LoVo (cell line): ENCODE data around the gene CDK6.
A peak's percentile ranks its signal among the peaks of the same experiment; 100 is the strongest.

Source experiments
- DNase-seq: peaks from one replicate; pipeline ENCODE4 v3.0.0-alpha.2; 2016; ENCODE audit warnings: low spot score

The CDK6 gene

GRCh38 chr7:92708111-92709042 is 128.0 kb downstream of the CDK6 start:
- no peak for DNase-seq

- DNase-seq = no peak
Measured at GRCh38 chr7:92707435-92707834, 128.9 kb downstream of the CDK6 start.

GRCh38 chr7:92706563-92706962 is 129.8 kb downstream of the CDK6 start:
- no peak for DNase-seq

GRCh38 chr7:92705831-92706230 is 130.5 kb downstream of the CDK6 start:
- no peak for DNase-seq

- no peak for DNase-seq
Measured at GRCh38 chr7:92704858-92705257, 131.5 kb downstream of the CDK6 start.

- DNase-seq = no peak
Measured at GRCh38 chr7:92702535-92702934, 133.8 kb downstream of the CDK6 start.

- no peak for DNase-seq
Measured at GRCh38 chr7:92699966-92700514, 136.3 kb downstream of the CDK6 start.

GRCh38 chr7:92699560-92699959 is 136.8 kb downstream of the CDK6 start:
- no peak for DNase-seq

GRCh38 chr7:92698237-92698841 is 138.0 kb downstream of the CDK6 start:
- DNase-seq = peak; percentile 56

GRCh38 chr7:92697414-92697813 is 139.0 kb downstream of the CDK6 start:
- no peak for DNase-seq

GRCh38 chr7:92697012-92697411 is 139.4 kb downstream of the CDK6 start:
- no peak for DNase-seq

- no peak for DNase-seq
Measured at GRCh38 chr7:92696584-92696983, 139.8 kb downstream of the CDK6 start.

- peak; percentile 94 for DNase-seq
Measured at GRCh38 chr7:92695308-92696261, 140.8 kb downstream of the CDK6 start.

- DNase-seq = no peak
Measured at GRCh38 chr7:92694211-92694610, 142.2 kb downstream of the CDK6 start.

GRCh38 chr7:92693519-92693918 is 142.9 kb downstream of the CDK6 start:
- DNase-seq = no peak

GRCh38 chr7:92691578-92691977 is 144.8 kb downstream of the CDK6 start:
- DNase-seq = peak; percentile 73

GRCh38 chr7:92685136-92686042 is 151.0 kb downstream of the CDK6 start:
- DNase-seq = no peak

GRCh38 chr7:92684274-92684673 is 152.1 kb downstream of the CDK6 start:
- no peak for DNase-seq

GRCh38 chr7:92682903-92683539 is 153.4 kb downstream of the CDK6 start:
- no peak for DNase-seq

- no peak for DNase-seq
Measured at GRCh38 chr7:92682330-92682729, 154.0 kb downstream of the CDK6 start.
